Loucy (cell line): Measurements from ENCODE around the gene MCF2L.

Experiments used
- CTCF ChIP-seq: fragments of 200-600 bp; sonication (generic); conservative IDR thresholded peaks from 2 replicates; pipeline ENCODE4 v1.5.1; 2014; ENCODE audit warnings: mild to moderate bottlenecking, antibody characterized with exemption, low read length
- EZH2phosphoT487 ChIP-seq: fragments of 200-600 bp; IDR thresholded peaks from 2 replicates; pipeline ENCODE4 v1.6.1; 2018; ENCODE audit warnings: antibody characterized with exemption, mild to moderate bottlenecking, moderate library complexity, borderline replicate concordance

GRCh38 chr13:112968380-112968909, 569 bp upstream of the MCF2L start:
- TF ChIP-seq CTCF (no peak), EZH2phosphoT487 (no peak)
